Endothelial cell of umbilical vein (primary cell): ENCODE measurements around the gene SDHB. TPM values are rescaled to one million over a fixed set of nuclear protein-coding genes. Genes with fewer than 3 reads are reported as not detected.

Experiments used
- BruUV-seq: library from RNA; stranded (reverse); fragments of 400-500 nt; replicated peaks from 2 replicates; lab custom pipeline; 2021; lab: Mats Ljungman, UMichigan
- CTCF ChIA-PET: fragments of 300-600, 350-600 bp; sonication (Branson Sonifier 250); formaldehyde crosslinking; loops from one replicate; lab custom pipeline; 2021; ENCODE audit warnings: antibody characterized with exemption, inconsistent platforms; lab: Charles Lee
- POLR2A ChIA-PET: fragments of 300-600, 350-600 bp; sonication (Branson Sonifier 250); formaldehyde crosslinking; loops from one replicate; lab custom pipeline; 2021; ENCODE audit warnings: antibody characterized with exemption, inconsistent platforms; lab: Charles Lee
- DNase-seq: peaks from one replicate; pipeline ENCODE4 v3.0.0-alpha.2; 2011; ENCODE audit warnings: low read depth, low spot score
- FAIRE-seq: peaks from 2 replicates; lab custom pipeline; 2011; peaks lifted over from hg19 to GRCh38; lab: Jason Lieb, UNC
- H2AFZ ChIP-seq: 2 replicates; pipeline ENCODE4 v1.6.0; 2012; ENCODE audit warnings: low read depth, low read length, control low read depth, inconsistent platforms
- H3K27ac ChIP-seq: 2 replicates; pipeline ENCODE4 v1.5.1; 2011; ENCODE audit warnings: low read depth, mild to moderate bottlenecking, control low read depth, low read length, moderate library complexity; ENCODE audit not compliant: insufficient read depth
- H3K27me3 ChIP-seq, 2 experiments: 2 replicates each; pipeline versions ENCODE4 v1.6.0 to v1.6.1; 2011; ENCODE audit warnings: low read length in 2 of 2, mixed read lengths in 1 of 2; ENCODE audit not compliant: control insufficient read depth in 2 of 2, insufficient read depth in 2 of 2
- H3K36me3 ChIP-seq, 2 experiments: 2 replicates in 1 of 2; 3 replicates in 1 of 2; pipeline ENCODE4 v1.5.1; 2011; ENCODE audit warnings: low read length in 2 of 2, mild to moderate bottlenecking in 1 of 2, moderate library complexity in 1 of 2; ENCODE audit not compliant: control insufficient read depth in 2 of 2, insufficient read depth in 2 of 2; ENCODE audit errors: extremely low read depth in 1 of 2
- H3K4me1 ChIP-seq: 3 replicates; pipeline ENCODE4 v1.5.1; 2011; ENCODE audit warnings: mild to moderate bottlenecking, low read length; ENCODE audit not compliant: control insufficient read depth, insufficient read depth; ENCODE audit errors: extremely low read depth
- H3K4me2 ChIP-seq: 2 replicates; pipeline ENCODE4 v1.6.1; 2011; ENCODE audit warnings: low read length, control low read depth, mixed read lengths; ENCODE audit not compliant: insufficient read depth
- H3K4me3 ChIP-seq, 3 experiments: fragments of 200-600 bp in 1 of 3; sonication (generic), shearing (Covaris generic) in 1 of 3; replicated peaks in 1 of 3; 2 replicates each; pipeline ENCODE4 v1.5.1; 2011 to 2016; ENCODE audit warnings: control low read depth in 3 of 3, low read length in 3 of 3, mild to moderate bottlenecking in 2 of 3, inconsistent platforms in 1 of 3, low read depth in 1 of 3, moderate library complexity in 1 of 3; ENCODE audit not compliant: insufficient read depth in 1 of 3
- H3K79me2 ChIP-seq: 2 replicates; pipeline ENCODE4 v1.6.0; 2012; ENCODE audit warnings: low read length, inconsistent platforms; ENCODE audit not compliant: control insufficient read depth, insufficient read depth
- H3K9ac ChIP-seq: replicated peaks from 2 replicates; pipeline ENCODE3; 2011; ENCODE audit warnings: low read length, control low read depth; ENCODE audit not compliant: insufficient read depth; ENCODE audit errors: extremely low read depth
- H3K9me1 ChIP-seq: replicated peaks from 3 replicates; pipeline ENCODE4 v1.6.0; 2011; ENCODE audit warnings: mild to moderate bottlenecking, low read length; ENCODE audit not compliant: control insufficient read depth, insufficient read depth; ENCODE audit errors: extremely low read depth
- H3K9me3 ChIP-seq: replicated peaks from 2 replicates; pipeline ENCODE4 v1.5.1; 2012; ENCODE audit warnings: low read length, inconsistent platforms; ENCODE audit not compliant: control insufficient read depth, insufficient read depth
- H4K20me1 ChIP-seq: replicated peaks from 2 replicates; pipeline ENCODE3; 2011; ENCODE audit warnings: mild to moderate bottlenecking, low read length; ENCODE audit not compliant: control insufficient read depth, insufficient read depth; ENCODE audit errors: extremely low read depth
- FOS ChIP-seq: IDR thresholded peaks from 2 replicates; pipeline ENCODE4 v1.6.1; 2011; ENCODE audit warnings: mild to moderate bottlenecking, low read length, moderate library complexity, borderline replicate concordance; ENCODE audit not compliant: insufficient read depth
- GATA2 ChIP-seq: IDR thresholded peaks from 2 replicates; pipeline ENCODE4 v1.7.0; 2011; ENCODE audit warnings: low read depth, mild to moderate bottlenecking, moderate library complexity, mixed read lengths, low read length; ENCODE audit not compliant: insufficient read length, insufficient read depth
- MYC ChIP-seq: IDR thresholded peaks from one replicate; pipeline ENCODE4 v1.6.1; 2011; ENCODE audit warnings: mild to moderate bottlenecking, low read depth, low read length
- POLR2A ChIP-seq: IDR thresholded peaks from 2 replicates; pipeline ENCODE4 v1.6.1; 2012; ENCODE audit warnings: low read depth, mild to moderate bottlenecking, control low read depth, low read length
- POLR2AphosphoS5 ChIP-seq: IDR thresholded peaks from 2 replicates; pipeline ENCODE4 v1.6.1; 2012; ENCODE audit warnings: low read depth, mild to moderate bottlenecking, control low read depth, low read length, moderate library complexity; ENCODE audit not compliant: insufficient read depth
- dilution Hi-C: fragments of 300-500 bp; cut with MboI; formaldehyde crosslinking; loops from one replicate; pipeline ENCODE4 v1.15.0; 2019; ENCODE audit warnings: low sequenced_read_pairs; ENCODE audit not compliant: extremely low pct_ligation_motif_present
- intact Hi-C: fragments of 100-400 bp; cut with micrococcal nuclease; formaldehyde crosslinking; loops from one replicate; pipeline ENCODE4 v1.10.0; 2022
- polyA plus RNA-seq, 4 experiments: library from polyadenylated mRNA; depleted of rRNA in 3 of 4; stranded (reverse) in 3 of 4; unstranded in 1 of 4; fragments of >200 nt; gene quantifications; 2 replicates each; pipeline versions ENCODE4 v1.2.1 to v1.2.3, GENCODE V29; 2011 to 2012; ENCODE audit warnings: missing spikeins in 1 of 4
- total RNA-seq: library from RNA; stranded (reverse); gene quantifications from 2 replicates; pipeline ENCODE4 v1.2.3, GENCODE V29; 2021
- TF ChIP-seq, protein P1 (sequence below): IDR thresholded peaks from 2 replicates; pipeline ENCODE4 v1.6.1; 2011; ENCODE audit not compliant: insufficient read depth, insufficient read length
- TF ChIP-seq, protein P2 (sequence below), 2 donors: IDR thresholded peaks; 1 replicate in 1 of 2; 2 replicates in 1 of 2; pipeline ENCODE4 v1.5.1; 2011; ENCODE audit warnings: low read length in 2 of 2, mild to moderate bottlenecking in 2 of 2, moderate library complexity in 2 of 2, control low read depth in 1 of 2, inconsistent platforms in 1 of 2, low read depth in 1 of 2; ENCODE audit not compliant: insufficient read depth in 1 of 2; ENCODE audit errors: extremely low read depth in 1 of 2

The SDHB gene
- total and polyA plus RNA-seq, 2 donors (not counting 3 experiments of a cell fraction or from before 2014, with no cell fraction given): 96.2 to 98.1 TPM

DNA sequence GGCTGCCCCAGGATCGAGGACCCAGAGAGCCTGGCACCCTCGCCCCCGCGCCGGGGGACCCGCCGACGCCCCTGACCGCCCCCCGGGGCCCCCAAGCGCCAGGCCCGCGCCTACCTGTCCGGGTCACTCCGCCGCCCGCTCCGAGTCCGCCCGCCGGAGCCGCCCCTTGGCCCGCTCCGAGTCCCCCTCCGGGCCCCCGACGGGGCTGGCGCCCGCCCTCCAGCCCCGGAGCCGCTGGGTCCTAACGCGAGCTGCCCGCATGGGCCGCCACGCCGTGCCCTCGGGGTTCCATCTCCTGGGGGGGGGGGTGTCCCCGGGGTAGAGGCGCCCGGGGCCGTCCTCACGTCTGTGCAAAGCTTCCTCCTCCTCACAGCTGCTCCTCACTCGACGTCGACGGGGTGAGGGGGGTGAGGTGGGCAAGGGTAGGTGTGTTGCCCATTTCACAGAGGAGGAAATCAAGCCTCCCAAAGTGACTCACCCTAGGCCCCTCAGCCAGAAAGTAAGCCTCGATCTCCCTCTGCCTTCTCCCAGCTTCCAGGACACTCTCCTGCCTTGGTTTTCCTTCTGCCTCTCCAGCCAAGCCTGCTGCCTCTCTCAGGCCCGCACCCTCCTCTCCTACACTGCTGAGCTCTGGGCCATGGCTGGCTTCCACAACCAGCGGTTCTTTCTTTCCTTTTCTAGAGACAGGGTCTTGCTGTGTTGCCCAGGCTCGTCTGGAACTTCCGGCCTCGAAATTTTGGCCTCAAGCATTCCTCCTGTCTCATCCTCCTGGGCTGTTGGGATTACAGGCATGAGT, 73.2 kb downstream of the SDHB start, which contains the start of gene MFAP2:
Gene MFAP2 (minus strand): TSS at position 148 of the 796 bp plus-strand sequence. CDS start 2,347 bp downstream, outside the sequence.
- H3K9me1 ChIP-seq: no peaks in the 10 kb centered on the region
- H3K79me2 ChIP-seq: no peaks in the 10 kb centered on the region
- no TSS peak for BruUV-seq
- no peaks in the 10 kb centered on the region for H3K27me3 ChIP-seq
- peak within 1 kb of the TSS; percentile 61 for H2AFZ ChIP-seq
- H3K9ac ChIP-seq: peak within 1 kb of the TSS; percentile 58
- ChIA-PET CTCF (interaction anchor here (1.1 to 4.5 kb wide), 4 partner anchors 13 to 20 kb away, joined by 3 to 25 read pairs (median 10); no protein-coding TSS in a partner anchor), POLR2A (interaction anchor here (1.2 kb wide), 1 partner anchor 21 kb away, joined by 8 read pairs; no protein-coding TSS in a partner anchor)
- FAIRE-seq: no peak
- intact Hi-C loops (no loop called here), dilution Hi-C loops (no loop called here)
- H4K20me1 ChIP-seq: no peaks in the 10 kb centered on the region
- no peaks in the 10 kb centered on the region for H3K9me3 ChIP-seq
- no peak within 1 kb of the TSS for H3K27ac ChIP-seq
- peaks cover 0 to 16% of the 10 kb centered on the region in 2 experiments for H3K36me3 ChIP-seq
- no peak for DNase-seq
- TF ChIP-seq POLR2AphosphoS5: no peak
- no peak for TF ChIP-seq GATA2
- no peak for TF ChIP-seq MYC
- TF ChIP-seq POLR2A: no peak
- TF ChIP-seq FOS: no peak
- TF ChIP-seq, protein P1, sequence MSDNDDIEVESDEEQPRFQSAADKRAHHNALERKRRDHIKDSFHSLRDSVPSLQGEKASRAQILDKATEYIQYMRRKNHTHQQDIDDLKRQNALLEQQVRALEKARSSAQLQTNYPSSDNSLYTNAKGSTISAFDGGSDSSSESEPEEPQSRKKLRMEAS: no peak
- TF ChIP-seq, protein P2, sequence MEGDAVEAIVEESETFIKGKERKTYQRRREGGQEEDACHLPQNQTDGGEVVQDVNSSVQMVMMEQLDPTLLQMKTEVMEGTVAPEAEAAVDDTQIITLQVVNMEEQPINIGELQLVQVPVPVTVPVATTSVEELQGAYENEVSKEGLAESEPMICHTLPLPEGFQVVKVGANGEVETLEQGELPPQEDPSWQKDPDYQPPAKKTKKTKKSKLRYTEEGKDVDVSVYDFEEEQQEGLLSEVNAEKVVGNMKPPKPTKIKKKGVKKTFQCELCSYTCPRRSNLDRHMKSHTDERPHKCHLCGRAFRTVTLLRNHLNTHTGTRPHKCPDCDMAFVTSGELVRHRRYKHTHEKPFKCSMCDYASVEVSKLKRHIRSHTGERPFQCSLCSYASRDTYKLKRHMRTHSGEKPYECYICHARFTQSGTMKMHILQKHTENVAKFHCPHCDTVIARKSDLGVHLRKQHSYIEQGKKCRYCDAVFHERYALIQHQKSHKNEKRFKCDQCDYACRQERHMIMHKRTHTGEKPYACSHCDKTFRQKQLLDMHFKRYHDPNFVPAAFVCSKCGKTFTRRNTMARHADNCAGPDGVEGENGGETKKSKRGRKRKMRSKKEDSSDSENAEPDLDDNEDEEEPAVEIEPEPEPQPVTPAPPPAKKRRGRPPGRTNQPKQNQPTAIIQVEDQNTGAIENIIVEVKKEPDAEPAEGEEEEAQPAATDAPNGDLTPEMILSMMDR (IDR thresholded peaks at IDR 0.05; ENCODE audit: extremely low read depth in 1 of 2, insufficient read depth in 1 of 2, low read depth in 1 of 2, low read length in 2 of 2): no peak
- H3K4me1 ChIP-seq: peaks cover 24% of the 10 kb centered on the region
- H3K4me2 ChIP-seq: peak within 1 kb of the TSS; percentile 34
- H3K4me3 ChIP-seq: peak within 1 kb of the TSS; percentile 33 to 72 (median 52)
